HepG2 (cell line): ENCODE data around the gene CNOT8. TPM values are rescaled to one million over a fixed set of nuclear protein-coding genes. Genes with fewer than 3 reads are reported as not detected.
A peak's percentile ranks its signal among the peaks of the same experiment; 100 is the strongest.

Experiments used
- CREBL2 ChIP-seq: sonication (generic); formaldehyde crosslinking; IDR thresholded peaks from 2 replicates; pipeline ENCODE4 v1.8.1; 2023; ENCODE audit warnings: missing genetic modification reagents, mild to moderate bottlenecking, borderline replicate concordance
- CSRNP2 ChIP-seq: sonication (generic); formaldehyde crosslinking; conservative IDR thresholded peaks from 2 replicates; pipeline ENCODE4 v1.8.0; 2022; ENCODE audit warnings: low read depth, missing genetic modification reagents
- DNMT1 ChIP-seq: sonication (generic); formaldehyde crosslinking; IDR thresholded peaks from 2 replicates; pipeline ENCODE4 v1.5.1; 2020; ENCODE audit warnings: mild to moderate bottlenecking, missing genetic modification reagents
- FOXA3 ChIP-seq: IDR thresholded peaks from 2 replicates; pipeline ENCODE4 v1.6.1; 2016; ENCODE audit warnings: missing genetic modification reagents, missing compliant biosample characterization
- GATAD1 ChIP-seq: IDR thresholded peaks from 2 replicates; pipeline ENCODE4 v1.6.1; 2016; ENCODE audit warnings: missing genetic modification reagents, missing compliant biosample characterization
- HNF1B ChIP-seq: sonication (generic); formaldehyde crosslinking; IDR thresholded peaks from 2 replicates; pipeline ENCODE4 v1.5.1; 2020; ENCODE audit warnings: mild to moderate bottlenecking, moderate library complexity, missing genetic modification reagents
- HNRNPL ChIP-seq: fragments of 200-400 bp; formaldehyde crosslinking; IDR thresholded peaks from 2 replicates; pipeline ENCODE4 v1.6.1; 2017; ENCODE audit warnings: mild to moderate bottlenecking, low read depth, low read length
- KIAA2018 ChIP-seq: sonication (generic); formaldehyde crosslinking; IDR thresholded peaks from 2 replicates; pipeline ENCODE4 v1.5.0; 2020; ENCODE audit warnings: mild to moderate bottlenecking, missing genetic modification reagents, borderline replicate concordance
- PBX3 ChIP-seq: sonication (generic); formaldehyde crosslinking; IDR thresholded peaks from 2 replicates; pipeline ENCODE4 v1.8.1; 2023; ENCODE audit warnings: missing genetic modification reagents, inconsistent platforms, borderline replicate concordance
- SNAI1 ChIP-seq: sonication (generic); formaldehyde crosslinking; IDR thresholded peaks from 2 replicates; pipeline ENCODE4 v1.5.0; 2020; ENCODE audit warnings: mild to moderate bottlenecking, missing genetic modification reagents, borderline replicate concordance
- UBTF ChIP-seq: sonication (generic); formaldehyde crosslinking; IDR thresholded peaks from 2 replicates; pipeline ENCODE4 v1.4.0; 2020; ENCODE audit warnings: mild to moderate bottlenecking, missing genetic modification reagents
- ZBTB38 ChIP-seq: sonication (generic); formaldehyde crosslinking; IDR thresholded peaks from 2 replicates; pipeline ENCODE4 v1.5.1; 2020; ENCODE audit warnings: mild to moderate bottlenecking, missing genetic modification reagents
- ZNF12 ChIP-seq: sonication (generic); formaldehyde crosslinking; IDR thresholded peaks from 2 replicates; pipeline ENCODE4 v1.5.0; 2020; ENCODE audit warnings: missing genetic modification reagents
- ZNF160 ChIP-seq: sonication (generic); formaldehyde crosslinking; IDR thresholded peaks from 2 replicates; pipeline ENCODE4 v1.8.0; 2022; ENCODE audit warnings: mild to moderate bottlenecking, inconsistent platforms, missing genetic modification reagents
- ZNF713 ChIP-seq: sonication (generic); formaldehyde crosslinking; IDR thresholded peaks from 2 replicates; pipeline ENCODE4 v1.4.0; 2020; ENCODE audit warnings: mild to moderate bottlenecking, missing genetic modification reagents
- polyA plus RNA-seq, 8 experiments: library from polyadenylated mRNA; depleted of rRNA in 3 of 8; stranded (reverse) in 7 of 8; unstranded in 1 of 8; fragments of >200 nt; fragmentation: Illumina TruSeq in 4 of 8; extraction: Trizol in 4 of 8; gene quantifications; 2 replicates each; pipeline versions ENCODE4 v1.2.1 to v1.2.3, GENCODE V29; 2011 to 2016; ENCODE audit warnings: low read depth in 4 of 8, missing spikeins in 1 of 8, mixed read lengths in 1 of 8; ENCODE audit not compliant: insufficient read depth in 1 of 8
- total RNA-seq, 5 experiments: library from RNA; depleted of rRNA; stranded (reverse); fragments of >200 nt; fragmentation: Illumina TruSeq; extraction: Trizol; gene quantifications; 2 replicates each; pipeline ENCODE4 v1.2.3, GENCODE V29; 2016; ENCODE audit warnings: low read depth in 1 of 5

Gene CNOT8
- total and polyA plus RNA-seq, 2 of the 13 experiments (the other 11 are each of a cell fraction or from before 2014, with no cell fraction given): 37.1 to 74.9 TPM

GRCh38 chr5:154834053-154834452 lies 24.4 kb upstream of the CNOT8 start (continued):
- TF ChIP-seq HNF1B (no peak), PBX3 (no peak), DNMT1 (CRISPR knock-in tag) (no peak), ZNF713 (no peak), CREBL2 (no peak), CSRNP2 (CRISPR knock-in tag) (no peak), ZBTB38 (CRISPR knock-in tag) (no peak), KIAA2018 (CRISPR knock-in tag) (no peak), UBTF (CRISPR knock-in tag) (no peak), ZNF12 (CRISPR knock-in tag) (no peak), FOXA3 (CRISPR knock-in tag) (peak; percentile 97), SNAI1 (no peak), HNRNPL (no peak), GATAD1 (CRISPR knock-in tag) (no peak), ZNF160 (CRISPR knock-in tag) (no peak)
